ENCODE measurements around the gene KRT35. TPM values are rescaled to one million over a fixed set of nuclear protein-coding genes. Genes with fewer than 3 reads are reported as not detected.

The KRT35 gene
- total and polyA plus RNA-seq, 2 donors (not counting 3 experiments of a cell fraction or from before 2014, with no cell fraction given) = not detected

DNA sequence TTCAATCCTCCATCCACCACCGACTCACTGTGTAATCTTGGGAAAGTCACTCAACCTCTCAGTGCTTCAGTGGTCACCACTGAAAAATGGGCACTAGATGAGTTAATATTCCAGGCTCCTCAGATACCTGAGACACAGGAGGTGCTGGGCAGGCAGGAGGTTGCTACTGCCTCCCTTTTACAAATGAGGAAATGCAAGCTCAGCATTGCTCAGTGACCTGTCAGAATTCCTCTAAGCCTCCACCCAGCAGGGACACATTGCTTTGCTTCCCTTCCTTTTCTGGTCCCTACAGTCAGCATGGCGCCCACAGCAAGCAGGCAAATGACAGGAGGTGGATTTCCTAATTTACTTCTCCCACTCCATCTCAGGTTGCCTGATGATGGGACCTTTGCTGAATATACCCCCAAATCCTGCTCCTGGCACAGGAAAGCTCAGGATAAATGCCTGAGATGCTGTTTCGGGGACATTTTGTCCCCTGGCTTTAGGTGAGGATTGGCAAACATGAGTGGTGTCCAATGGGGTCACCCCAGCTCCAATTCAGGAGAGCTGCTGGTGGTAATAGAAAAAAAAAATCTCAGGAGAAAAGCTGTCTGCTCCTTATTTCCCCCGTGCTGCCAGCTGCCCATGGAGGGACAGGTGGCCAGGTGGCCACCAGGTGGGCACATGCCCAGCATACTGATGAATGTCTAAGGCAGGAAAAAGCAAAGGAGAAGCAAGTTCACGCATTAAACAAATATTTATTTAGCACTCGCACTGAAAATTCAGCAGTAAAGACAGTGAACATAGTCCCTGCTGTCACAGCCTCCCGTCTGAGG lies 29.5 kb upstream of the KRT35 start:
- Histone ChIP-seq H4K20me1 (replicated peaks; ENCODE audit: control insufficient read depth, extremely low read depth, insufficient read depth, low read length) (no peaks in the 10 kb centered on the region), H3K4me2 (ENCODE audit: insufficient read depth, low read length) (no peak overlapping the region), H2AFZ (ENCODE audit: low read depth, low read length) (no peak overlapping the region), H3K9me3 (replicated peaks; ENCODE audit: control insufficient read depth, insufficient read depth, low read length) (no peaks in the 10 kb centered on the region), H3K79me2 (ENCODE audit: control insufficient read depth, insufficient read depth, low read length) (no peaks in the 10 kb centered on the region), H3K27me3 (ENCODE audit: control insufficient read depth in 2 of 2, insufficient read depth in 2 of 2, low read length in 2 of 2) (no peaks in the 10 kb centered on the region), H3K9ac (replicated peaks; ENCODE audit: extremely low read depth, insufficient read depth, low read length) (no peak overlapping the region), H3K4me1 (ENCODE audit: control insufficient read depth, extremely low read depth, insufficient read depth, low read length) (no peaks in the 10 kb centered on the region), H3K4me3 (replicated peaks in 1 of 3; ENCODE audit: insufficient read depth in 1 of 3, low read depth in 1 of 3, low read length in 3 of 3) (no peak overlapping the region), H3K36me3 (ENCODE audit: control insufficient read depth in 2 of 2, extremely low read depth in 1 of 2, insufficient read depth in 2 of 2, low read length in 2 of 2) (no peaks in the 10 kb centered on the region), H3K27ac (ENCODE audit: insufficient read depth, low read depth, low read length) (no peak overlapping the region), H3K9me1 (replicated peaks; ENCODE audit: control insufficient read depth, extremely low read depth, insufficient read depth, low read length) (no peaks in the 10 kb centered on the region)
- TF ChIP-seq FOS (IDR thresholded peaks at IDR 0.05; ENCODE audit: borderline replicate concordance, insufficient read depth, low read length) = no peak
- DNase-seq (ENCODE audit: low read depth, low spot score) = no peak
- ChIA-PET POLR2A (no interaction called here), CTCF (interaction anchor here (2.0 to 6.3 kb wide), 2 partner anchors 38 to 152 kb away, joined by 5 to 33 read pairs; no protein-coding TSS in a partner anchor)
- no peak for FAIRE-seq
- no TSS peak for BruUV-seq (replicated peaks)
- intact Hi-C loops (cut with micrococcal nuclease) = no loop called here
- dilution Hi-C loops (cut with MboI; ENCODE audit: extremely low pct_ligation_motif_present, low sequenced_read_pairs) = no loop called here

DNA sequence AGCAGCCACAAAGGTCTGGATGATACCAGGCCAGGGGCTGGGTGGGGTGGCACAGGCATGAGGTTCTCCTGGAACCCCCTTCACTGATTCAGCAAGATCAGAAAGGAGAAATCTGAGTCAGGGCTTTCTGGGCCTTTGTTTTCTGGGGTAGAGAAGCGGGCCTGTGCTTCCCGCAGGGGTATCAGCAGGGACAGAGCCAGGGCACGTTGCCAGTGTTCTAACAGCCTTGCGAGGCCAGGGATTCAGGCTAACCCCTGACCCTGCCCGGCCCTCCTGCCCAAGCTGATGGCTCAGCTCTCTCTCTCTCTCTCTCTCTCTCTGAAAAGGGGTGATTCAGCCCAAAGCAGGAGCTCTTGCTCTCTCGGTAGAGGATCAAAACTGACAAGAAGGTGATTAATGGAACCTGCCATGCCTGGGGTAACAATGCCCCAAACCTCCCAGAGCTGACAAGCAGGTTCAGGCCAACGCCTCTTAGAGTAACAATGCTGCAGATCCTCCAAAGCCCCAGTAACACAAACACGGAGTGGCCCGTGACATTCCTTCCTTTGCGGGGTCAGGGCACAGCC lies 26.4 kb upstream of the KRT35 start:
- no peak for DNase-seq (ENCODE audit: low read depth, low spot score)
- FAIRE-seq = no peak
- intact Hi-C loops (cut with micrococcal nuclease) (no loop called here), dilution Hi-C loops (cut with MboI; ENCODE audit: extremely low pct_ligation_motif_present, low sequenced_read_pairs) (no loop called here)
- no peak overlapping the region for H3K4me2 ChIP-seq (ENCODE audit: insufficient read depth, low read length)
- no peaks in the 10 kb centered on the region for H3K36me3 ChIP-seq (ENCODE audit: control insufficient read depth in 2 of 2, extremely low read depth in 1 of 2, insufficient read depth in 2 of 2, low read length in 2 of 2)
- H3K9me1 ChIP-seq (replicated peaks; ENCODE audit: control insufficient read depth, extremely low read depth, insufficient read depth, low read length) = no peaks in the 10 kb centered on the region
- ChIA-PET CTCF (interaction anchor here (0.7 to 6.3 kb wide), 5 partner anchors 10 to 892 kb away, joined by 3 to 33 read pairs (median 4); no protein-coding TSS in a partner anchor), POLR2A (no interaction called here)
- no peaks in the 10 kb centered on the region for H4K20me1 ChIP-seq (replicated peaks; ENCODE audit: control insufficient read depth, extremely low read depth, insufficient read depth, low read length)
- H3K79me2 ChIP-seq (ENCODE audit: control insufficient read depth, insufficient read depth, low read length) = no peaks in the 10 kb centered on the region
- no TSS peak for BruUV-seq (replicated peaks)
- no peaks in the 10 kb centered on the region for H3K9me3 ChIP-seq (replicated peaks; ENCODE audit: control insufficient read depth, insufficient read depth, low read length)
- no peak overlapping the region for H3K4me3 ChIP-seq (replicated peaks in 1 of 3; ENCODE audit: insufficient read depth in 1 of 3, low read depth in 1 of 3, low read length in 3 of 3)
- H3K4me1 ChIP-seq (ENCODE audit: control insufficient read depth, extremely low read depth, insufficient read depth, low read length) = no peaks in the 10 kb centered on the region
- no peak overlapping the region for H3K27ac ChIP-seq (ENCODE audit: insufficient read depth, low read depth, low read length)
- TF ChIP-seq POLR2A (IDR thresholded peaks at IDR 0.05; ENCODE audit: low read depth, low read length) = no peak
- TF ChIP-seq GATA2 (IDR thresholded peaks at IDR 0.05; ENCODE audit: insufficient read depth, insufficient read length, low read depth, low read length) = no peak
- TF ChIP-seq MYC (IDR thresholded peaks at IDR 0.05; ENCODE audit: low read depth, low read length) = no peak
- TF ChIP-seq, protein P1, sequence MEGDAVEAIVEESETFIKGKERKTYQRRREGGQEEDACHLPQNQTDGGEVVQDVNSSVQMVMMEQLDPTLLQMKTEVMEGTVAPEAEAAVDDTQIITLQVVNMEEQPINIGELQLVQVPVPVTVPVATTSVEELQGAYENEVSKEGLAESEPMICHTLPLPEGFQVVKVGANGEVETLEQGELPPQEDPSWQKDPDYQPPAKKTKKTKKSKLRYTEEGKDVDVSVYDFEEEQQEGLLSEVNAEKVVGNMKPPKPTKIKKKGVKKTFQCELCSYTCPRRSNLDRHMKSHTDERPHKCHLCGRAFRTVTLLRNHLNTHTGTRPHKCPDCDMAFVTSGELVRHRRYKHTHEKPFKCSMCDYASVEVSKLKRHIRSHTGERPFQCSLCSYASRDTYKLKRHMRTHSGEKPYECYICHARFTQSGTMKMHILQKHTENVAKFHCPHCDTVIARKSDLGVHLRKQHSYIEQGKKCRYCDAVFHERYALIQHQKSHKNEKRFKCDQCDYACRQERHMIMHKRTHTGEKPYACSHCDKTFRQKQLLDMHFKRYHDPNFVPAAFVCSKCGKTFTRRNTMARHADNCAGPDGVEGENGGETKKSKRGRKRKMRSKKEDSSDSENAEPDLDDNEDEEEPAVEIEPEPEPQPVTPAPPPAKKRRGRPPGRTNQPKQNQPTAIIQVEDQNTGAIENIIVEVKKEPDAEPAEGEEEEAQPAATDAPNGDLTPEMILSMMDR (IDR thresholded peaks at IDR 0.05; ENCODE audit: extremely low read depth in 1 of 2, insufficient read depth in 1 of 2, low read depth in 1 of 2, low read length in 2 of 2) = no peak
- no peak for TF ChIP-seq POLR2AphosphoS5 (IDR thresholded peaks at IDR 0.05; ENCODE audit: insufficient read depth, low read depth, low read length)
- peak overlapping the region; percentile 24 for H2AFZ ChIP-seq (ENCODE audit: low read depth, low read length)
- no peaks in the 10 kb centered on the region for H3K27me3 ChIP-seq (ENCODE audit: control insufficient read depth in 2 of 2, insufficient read depth in 2 of 2, low read length in 2 of 2)
- H3K9ac ChIP-seq (replicated peaks; ENCODE audit: extremely low read depth, insufficient read depth, low read length) = no peak overlapping the region
